GM23248 (cell line): Measurements from ENCODE around the gene GTF2H4.

Experiments used
- EZH2 ChIP-seq: fragments of 200-600 bp; sonication (generic); IDR thresholded peaks from 2 replicates; pipeline ENCODE4 v1.6.1; 2018; ENCODE audit warnings: antibody characterized with exemption, mild to moderate bottlenecking; ENCODE audit not compliant: insufficient read depth, poor library complexity, severe bottlenecking
- EZH2phosphoT487 ChIP-seq: fragments of 200-600 bp; sonication (generic); IDR thresholded peaks from 2 replicates; pipeline ENCODE4 v1.6.1; 2018; ENCODE audit warnings: antibody characterized with exemption, moderate library complexity, mild to moderate bottlenecking, low read depth; ENCODE audit not compliant: insufficient read depth

GRCh38 chr6:30918670-30919069, 10.7 kb downstream of the GTF2H4 start:
- no peak for TF ChIP-seq EZH2
- no peak for TF ChIP-seq EZH2phosphoT487
